ENCODE data around the gene RHOT2. TPM values are rescaled to one million over a fixed set of nuclear protein-coding genes. Genes with fewer than 3 reads are reported as not detected.

Gene RHOT2
- total RNA-seq (ENCODE audit: insufficient read depth, low replicate concordance), result 33.2 TPM

DNA sequence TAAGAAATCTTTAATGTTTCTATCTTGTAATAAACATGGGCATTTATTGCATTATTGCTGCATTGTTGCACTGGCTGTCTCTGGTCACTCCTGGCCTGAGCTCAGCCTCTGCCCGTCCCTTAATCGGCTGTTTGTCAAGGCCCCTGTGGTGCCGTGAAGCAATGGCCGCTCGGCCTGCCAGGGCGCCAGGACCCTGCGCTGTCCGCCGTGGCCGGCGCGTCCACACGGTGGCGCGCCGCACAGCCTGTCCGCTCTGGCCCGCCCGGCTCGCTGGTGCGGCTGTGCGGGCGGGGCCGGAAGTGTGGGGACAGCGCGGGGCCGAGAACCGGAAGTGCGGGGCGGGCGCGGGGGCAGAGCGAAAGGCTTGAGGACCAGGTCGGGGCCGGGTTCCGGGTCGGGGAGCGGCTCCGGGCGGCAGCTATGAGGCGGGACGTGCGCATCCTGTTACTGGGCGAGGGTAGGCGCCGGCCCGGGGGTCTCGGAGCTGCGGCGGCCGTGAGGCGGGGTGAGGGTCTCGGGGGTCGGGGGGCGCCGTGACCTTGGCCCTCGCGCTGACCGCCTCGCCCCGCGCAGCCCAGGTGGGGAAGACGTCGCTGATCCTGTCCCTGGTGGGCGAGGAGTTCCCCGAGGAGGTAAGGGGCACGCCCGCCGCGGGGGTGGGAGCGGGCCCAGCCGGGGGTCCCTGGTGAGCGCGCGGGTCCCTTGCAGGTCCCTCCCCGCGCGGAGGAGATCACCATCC is at the start of gene RHOT2:
RHOT2 (plus strand) TSS at position 353 of the 739 bp plus-strand sequence; CDS start at position 421, 68 bp downstream.
- peak; percentile 94 for DNase-seq (ENCODE audit: low spot score)

DNA sequence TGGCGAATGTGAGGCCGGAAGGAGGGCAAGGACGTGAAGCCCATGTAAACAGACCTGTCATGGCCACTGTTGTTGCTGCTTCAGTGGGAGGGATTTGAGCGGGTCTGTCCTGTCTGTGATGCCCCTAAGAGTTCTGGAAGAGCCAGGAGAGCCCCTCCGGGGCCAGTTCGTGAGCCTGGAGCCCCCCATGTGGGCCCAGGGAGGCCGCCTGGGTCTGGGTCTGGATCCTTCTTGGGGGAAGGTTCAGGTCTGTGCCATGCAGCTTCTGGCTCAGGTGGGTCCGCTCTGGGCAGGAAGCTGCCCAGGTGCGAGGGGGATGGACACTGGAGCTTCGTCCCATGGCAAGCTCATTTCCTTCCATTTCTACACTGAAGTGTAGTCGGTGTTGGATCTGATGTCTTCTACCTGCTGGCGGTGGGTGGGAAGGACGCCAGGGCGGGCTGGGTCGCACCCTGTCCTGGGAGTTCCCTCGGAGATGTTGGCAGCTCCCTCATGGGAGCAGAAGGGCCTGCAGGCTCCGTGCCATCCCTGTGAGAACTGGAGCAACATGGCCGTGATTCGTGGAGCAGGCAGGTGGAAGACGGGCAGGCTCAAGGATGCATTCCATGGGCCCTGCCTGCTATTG is 48.3 kb upstream of the RHOT2 start:
- DNase-seq (ENCODE audit: low spot score), result no peak

GRCh38 chr16:620700-621525 is 47.0 kb upstream of the RHOT2 start:
- DNase-seq (ENCODE audit: low spot score), result peak; percentile 48

DNA sequence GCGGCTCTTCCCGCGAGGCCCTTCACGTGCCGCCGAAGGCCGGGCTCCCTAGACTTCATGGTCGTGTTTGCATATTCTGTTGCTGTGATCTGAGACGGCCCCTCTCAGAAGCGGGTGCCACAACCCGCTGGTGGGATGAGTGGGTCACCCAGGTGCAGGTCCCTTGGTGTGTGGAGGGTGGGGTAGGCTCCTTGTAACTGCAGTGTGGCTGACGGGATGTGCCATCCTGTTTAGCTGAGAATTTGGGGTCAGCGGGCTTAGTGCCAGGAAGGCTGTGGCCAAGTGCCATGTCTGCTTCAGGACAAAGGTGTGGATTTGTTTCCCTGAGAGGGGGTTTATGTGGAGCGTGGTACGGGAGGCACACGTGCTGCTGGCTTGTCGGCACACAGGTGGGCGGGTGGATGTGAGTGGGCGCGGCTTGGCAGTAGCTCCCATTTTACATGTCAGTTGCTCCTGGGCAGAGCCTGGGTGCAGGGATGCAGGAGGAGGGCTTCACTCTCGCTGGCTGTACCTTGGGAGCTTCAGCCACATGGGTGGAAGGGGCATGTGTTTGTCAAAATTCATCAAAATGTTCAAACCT is 46.3 kb upstream of the RHOT2 start:
- DNase-seq (ENCODE audit: low spot score), result no peak

DNA sequence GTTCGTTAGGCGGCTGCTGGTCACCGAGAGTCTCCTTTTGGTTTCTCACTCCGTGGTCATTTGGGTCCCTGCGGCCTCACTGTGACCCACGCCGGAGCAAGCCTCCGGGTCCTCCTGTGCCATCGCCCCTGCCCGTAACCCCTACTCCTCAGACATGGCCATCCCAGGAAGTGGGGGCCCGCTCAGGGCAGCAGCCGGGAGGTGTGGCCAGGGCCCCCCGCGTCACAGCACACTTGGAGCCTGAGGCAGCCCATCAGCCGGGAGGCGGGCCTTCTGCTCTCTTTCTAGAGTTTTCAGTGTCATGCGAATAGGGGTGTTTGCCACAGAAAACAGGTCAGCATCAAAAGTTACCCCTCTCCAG is 45.0 kb upstream of the RHOT2 start:
- DNase-seq (ENCODE audit: low spot score), result no peak

GRCh38 chr16:624526-625070 is 43.3 kb upstream of the RHOT2 start:
- DNase-seq (ENCODE audit: low spot score), result no peak

DNA sequence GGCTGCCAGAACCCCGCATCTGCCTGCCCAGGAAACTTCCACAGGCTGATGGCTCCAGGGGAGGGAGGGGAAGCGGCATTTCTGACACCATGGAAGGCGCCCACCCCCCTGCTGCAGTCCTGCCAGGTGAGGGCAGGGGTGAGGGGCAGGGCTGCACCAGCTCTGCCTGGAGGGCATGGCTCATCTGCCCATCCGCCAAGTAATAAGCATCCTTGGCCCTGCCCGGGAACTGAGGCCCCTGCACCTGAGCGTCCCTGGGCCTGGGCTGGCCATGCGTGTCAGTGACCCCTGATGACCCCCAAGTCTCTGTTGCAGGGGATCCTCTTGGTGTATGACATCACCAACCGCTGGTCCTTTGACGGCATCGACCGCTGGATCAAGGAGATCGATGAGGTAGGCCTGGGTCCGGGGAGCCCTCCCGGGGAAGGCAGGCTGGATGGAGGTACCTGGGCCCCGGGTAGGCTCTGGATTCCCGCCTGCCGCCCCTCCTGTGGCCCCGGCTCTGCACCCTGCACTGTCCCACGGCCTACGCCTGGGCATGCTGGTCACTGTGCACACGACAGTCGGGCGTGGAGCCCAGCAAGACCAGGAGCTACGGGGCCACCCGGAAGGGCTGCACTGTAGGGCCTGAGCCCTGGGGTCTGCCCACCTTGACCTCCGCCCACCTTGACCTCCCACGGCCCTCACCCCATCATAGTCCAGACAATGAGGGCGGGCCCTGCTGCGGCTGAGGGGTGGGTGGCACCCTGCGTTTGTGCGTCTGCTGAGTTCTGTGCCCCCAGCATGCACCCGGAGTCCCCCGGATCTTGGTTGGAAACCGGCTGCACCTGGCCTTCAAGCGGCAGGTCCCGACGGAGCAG is 42.6 kb upstream of the RHOT2 start:
- no peak for DNase-seq (ENCODE audit: low spot score)

DNA sequence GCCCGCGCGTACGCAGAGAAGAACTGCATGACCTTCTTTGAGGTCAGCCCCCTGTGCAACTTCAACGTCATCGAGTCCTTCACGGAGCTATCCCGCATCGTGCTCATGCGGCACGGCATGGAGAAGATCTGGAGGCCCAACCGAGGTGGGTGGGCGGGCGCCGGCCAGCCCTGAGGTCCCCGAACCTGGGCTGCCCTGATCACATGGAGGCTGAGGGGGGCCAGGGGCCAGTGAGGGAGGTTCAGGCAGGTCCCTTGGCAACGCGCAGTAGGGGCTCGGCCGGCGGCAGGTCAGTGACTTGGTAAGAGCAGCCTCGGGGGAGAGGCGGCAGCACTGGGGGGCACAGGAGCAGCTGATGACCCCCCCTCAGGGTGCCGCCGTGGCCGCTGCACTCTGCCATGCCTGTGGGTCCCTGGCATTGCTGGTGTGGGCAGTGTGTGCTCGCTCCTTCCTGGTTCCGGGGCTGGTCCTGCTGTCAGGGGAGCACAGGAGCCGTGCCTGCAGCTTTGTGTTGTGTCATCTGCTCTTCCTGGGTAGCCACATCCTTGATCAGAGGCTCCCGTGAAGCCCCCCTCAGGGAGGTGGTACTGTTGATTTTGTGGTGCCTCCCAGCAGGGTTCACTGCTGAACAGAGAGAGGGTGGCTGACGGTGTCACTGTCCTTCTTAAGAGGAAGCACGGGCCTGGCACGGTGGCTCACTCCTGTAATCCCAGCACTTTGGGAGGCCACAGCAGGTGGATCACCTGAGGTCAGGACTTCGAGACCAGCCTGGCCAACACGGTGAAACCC is 41.8 kb upstream of the RHOT2 start:
- no peak for DNase-seq (ENCODE audit: low spot score)

GRCh38 chr16:626787-627453 is 41.0 kb upstream of the RHOT2 start:
- no peak for DNase-seq (ENCODE audit: low spot score)

DNA sequence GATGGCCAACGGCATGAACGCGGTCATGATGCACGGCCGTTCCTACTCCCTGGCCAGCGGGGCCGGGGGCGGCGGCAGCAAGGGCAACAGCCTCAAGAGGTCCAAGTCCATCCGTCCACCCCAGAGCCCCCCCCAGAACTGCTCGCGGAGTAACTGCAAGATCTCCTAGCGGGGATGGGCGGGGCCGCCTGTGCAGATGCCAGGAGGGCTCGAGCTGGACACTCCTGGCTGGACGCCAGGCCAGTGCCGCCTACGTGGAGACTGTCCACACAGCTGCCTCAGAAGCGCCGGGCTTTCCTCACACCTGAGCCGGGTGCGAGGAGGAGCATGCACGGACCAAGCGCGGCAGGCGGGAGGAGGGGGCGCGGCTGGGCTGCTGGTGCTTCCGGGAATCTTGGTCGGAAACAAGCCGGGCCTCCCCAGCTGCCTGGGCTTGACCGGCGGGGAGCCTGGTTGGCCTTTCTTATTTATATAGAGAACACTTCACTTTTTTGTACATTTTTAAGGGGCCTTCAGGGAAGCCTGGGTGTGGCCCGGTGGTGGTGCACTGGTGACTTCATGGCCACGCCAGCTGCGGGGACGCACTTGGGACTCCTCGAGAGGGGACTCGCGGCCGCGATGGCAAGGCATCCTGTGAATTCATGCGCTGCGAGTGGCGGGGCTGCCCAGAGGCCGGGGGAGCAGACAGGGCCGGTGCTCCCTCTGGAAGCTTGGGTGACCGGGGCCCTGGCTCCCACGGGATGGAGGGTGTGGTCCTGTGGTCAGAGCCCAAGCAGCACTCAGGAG is 40.3 kb upstream of the RHOT2 start:
- no peak for DNase-seq (ENCODE audit: low spot score)

GRCh38 chr16:628321-629061 is 39.4 kb upstream of the RHOT2 start:
- DNase-seq (ENCODE audit: low spot score), result no peak

GRCh38 chr16:629185-629832 is 38.6 kb upstream of the RHOT2 start:
- no peak for DNase-seq (ENCODE audit: low spot score)

GRCh38 chr16:629833-630248 is 38.1 kb upstream of the RHOT2 start:
- no peak for DNase-seq (ENCODE audit: low spot score)

GRCh38 chr16:630249-630814 is 37.6 kb upstream of the RHOT2 start:
- no peak for DNase-seq (ENCODE audit: low spot score)

DNA sequence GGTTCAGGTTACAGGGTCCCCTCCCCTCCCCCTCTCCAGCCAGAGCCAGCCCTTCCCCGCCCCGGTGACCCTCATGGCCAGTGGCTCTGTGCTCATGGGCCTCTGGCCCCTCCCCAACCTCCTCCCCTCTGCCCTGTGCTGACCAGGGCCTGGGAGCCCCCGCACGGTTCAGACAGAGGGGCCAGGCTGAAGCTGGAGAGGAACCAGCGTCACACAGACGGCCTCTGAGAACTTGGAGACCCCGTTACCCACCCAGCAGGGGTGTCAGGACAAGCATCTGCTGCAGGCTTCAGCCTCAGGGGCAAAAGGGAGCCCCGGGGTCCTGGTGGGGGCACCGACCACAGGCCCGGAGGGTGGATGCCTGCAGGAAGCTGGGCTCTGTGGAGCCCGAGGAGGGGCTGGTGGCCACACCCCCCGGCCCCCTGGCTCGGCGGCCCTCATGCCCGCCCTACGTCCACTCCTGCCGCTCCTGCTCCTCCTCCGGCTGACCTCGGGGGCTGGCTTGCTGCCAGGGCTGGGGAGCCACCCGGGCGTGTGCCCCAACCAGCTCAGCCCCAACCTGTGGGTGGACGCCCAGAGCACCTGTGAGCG is 37.0 kb upstream of the RHOT2 start, which contains the start of gene WFIKKN1:
WFIKKN1 (plus strand) TSS at position 171 of the 591 bp plus-strand sequence; CDS start at position 440, 269 bp downstream.
- DNase-seq (ENCODE audit: low spot score), result no peak

DNA sequence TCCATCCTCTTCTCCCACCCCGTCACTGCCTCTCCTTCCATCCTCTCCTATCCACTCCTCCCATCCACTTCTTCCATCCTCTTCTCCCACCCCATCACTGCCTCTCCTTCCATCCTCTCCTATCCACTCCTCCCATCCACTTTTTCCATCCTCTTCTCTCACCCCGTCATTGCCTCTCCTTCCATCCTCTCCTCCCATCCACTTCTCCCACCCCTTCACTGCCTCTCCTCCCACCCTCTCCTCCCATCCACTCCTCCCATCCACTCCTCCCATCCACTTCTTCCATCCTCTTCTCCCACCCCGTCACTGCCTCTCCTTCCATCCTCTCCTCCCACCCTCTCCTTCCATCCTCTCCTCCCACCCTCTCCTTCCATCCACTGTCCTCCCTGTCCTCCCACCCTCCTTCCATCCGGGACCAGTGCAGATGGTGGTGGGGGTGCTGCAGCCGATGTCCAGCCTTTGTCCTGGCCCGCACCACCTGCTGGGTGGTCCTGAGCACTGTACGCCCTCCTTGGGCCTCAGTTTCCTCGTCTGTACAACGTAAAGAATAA is 36.0 kb upstream of the RHOT2 start:
- DNase-seq (ENCODE audit: low spot score), result no peak
